GM12878 (cell line): Measurements from ENCODE around the gene PPP1R1B. TPM values are rescaled to one million over a fixed set of nuclear protein-coding genes. Genes with fewer than 3 reads are reported as not detected.
A peak's percentile ranks its signal among the peaks of the same experiment; 100 is the strongest.

Experiments
- ATAC-seq: fragments of 200-7000 bp; cut with Tn5 transposase; 3 replicates; pipeline ENCODE4 v1.9.1; 2020; ENCODE audit warnings: mild to moderate bottlenecking, moderate library complexity
- BruUV-seq: library from RNA; stranded (reverse); fragments of 400-500 nt; replicated peaks from 2 replicates; lab custom pipeline; 2021; lab: Mats Ljungman, UMichigan
- CTCF ChIA-PET: fragments of 300-600 bp; sonication (Branson Sonifier 250); formaldehyde crosslinking; extraction: SDS; loops from one replicate; lab custom pipeline; 2021; ENCODE audit warnings: inconsistent platforms; lab: Yijun Ruan, JAX
- POLR2A ChIA-PET: fragments of 350-600 bp; formaldehyde crosslinking; extraction: SDS; loops from one replicate; lab custom pipeline; 2021; ENCODE audit warnings: inconsistent platforms; lab: Charles Lee
- RAD21 ChIA-PET: fragments of 300-600 bp; sonication (Branson Sonifier 250); formaldehyde crosslinking; loops from one replicate; lab custom pipeline; 2023; ENCODE audit warnings: antibody characterized with exemption; ENCODE audit not compliant: unreplicated experiment; lab: Charles Lee
- SMC1A ChIA-PET: fragments of 300-600 bp; sonication (Branson Sonifier 250); formaldehyde crosslinking; loops from one replicate; lab custom pipeline; 2023; ENCODE audit not compliant: unreplicated experiment, uncharacterized antibody; lab: Charles Lee
- DNase-seq: peaks from one replicate; pipeline ENCODE4 v3.0.0-alpha.2; 2011; ENCODE audit warnings: low read depth, low spot score
- FAIRE-seq: peaks from 3 replicates; lab custom pipeline; 2011; peaks lifted over from hg19 to GRCh38; lab: Jason Lieb, UNC
- H2AFZ ChIP-seq: 2 replicates; pipeline ENCODE4 v1.6.0; 2011; ENCODE audit warnings: low read depth, low read length, control low read depth; ENCODE audit not compliant: control insufficient read depth
- H3K27ac ChIP-seq: 2 replicates; pipeline ENCODE4 v1.5.1; 2011; ENCODE audit warnings: control low read depth; ENCODE audit not compliant: control insufficient read depth, insufficient read depth
- H3K27me3 ChIP-seq, 2 experiments: replicated peaks in 1 of 2; 2 replicates each; pipeline versions ENCODE4 v1.6.0 to v1.6.1; 2011; ENCODE audit warnings: low read length in 1 of 2; ENCODE audit not compliant: control insufficient read depth in 2 of 2, insufficient read depth in 2 of 2
- H3K36me3 ChIP-seq, 2 experiments: 2 replicates each; pipeline ENCODE4 v1.5.1; 2011; ENCODE audit warnings: low read length in 1 of 2; ENCODE audit not compliant: control insufficient read depth in 2 of 2, insufficient read depth in 2 of 2
- H3K4me1 ChIP-seq: 2 replicates; pipeline ENCODE4 v1.6.1; 2011; ENCODE audit warnings: mild to moderate bottlenecking, low read length, moderate library complexity, mixed read lengths; ENCODE audit not compliant: control insufficient read depth, insufficient read depth
- H3K4me2 ChIP-seq: 2 replicates; pipeline ENCODE4 v1.6.0; 2011; ENCODE audit warnings: control low read depth; ENCODE audit not compliant: control insufficient read depth, insufficient read depth
- H3K4me3 ChIP-seq: fragments of 200-600 bp; sonication (generic); 2 replicates; pipeline ENCODE4 v1.5.1; 2016
- H3K79me2 ChIP-seq: 2 replicates; pipeline ENCODE4 v1.6.0; 2011; ENCODE audit warnings: low read length; ENCODE audit not compliant: control insufficient read depth, insufficient read depth
- H3K9ac ChIP-seq: 2 replicates; pipeline ENCODE4 v1.8.0; 2011; ENCODE audit warnings: low read length, control low read depth, mixed read lengths; ENCODE audit not compliant: control insufficient read depth, insufficient read depth
- H3K9me3 ChIP-seq: replicated peaks from 3 replicates; pipeline ENCODE4 v1.5.1; 2011; ENCODE audit warnings: mild to moderate bottlenecking, low read length; ENCODE audit not compliant: control insufficient read depth, insufficient read depth
- H4K20me1 ChIP-seq: 2 replicates; pipeline ENCODE4 v1.6.0; 2011; ENCODE audit not compliant: control insufficient read depth, insufficient read depth
- MYC ChIP-seq: IDR thresholded peaks from 2 replicates; pipeline ENCODE4 v1.6.1; 2011; ENCODE audit warnings: mild to moderate bottlenecking, low read length, moderate library complexity, inconsistent platforms; ENCODE audit not compliant: insufficient read depth, insufficient replicate concordance, insufficient read length, severe bottlenecking
- NFIC ChIP-seq: IDR thresholded peaks from 2 replicates; pipeline ENCODE4 v1.6.1; 2012; ENCODE audit warnings: low read depth, mild to moderate bottlenecking, inconsistent platforms, low read length, moderate library complexity
- POLR2AphosphoS5 ChIP-seq: IDR thresholded peaks from 2 replicates; pipeline ENCODE4 v1.6.1; 2011; ENCODE audit warnings: mild to moderate bottlenecking, low read length, inconsistent platforms
- POU2F2 ChIP-seq: IDR thresholded peaks from 3 replicates; pipeline ENCODE4 v1.6.1; 2011; ENCODE audit warnings: low read depth, mild to moderate bottlenecking, low read length, borderline replicate concordance
- TAF1 ChIP-seq: IDR thresholded peaks from 2 replicates; pipeline ENCODE4 v1.6.1; 2011; ENCODE audit warnings: mild to moderate bottlenecking, low read depth, low read length, borderline replicate concordance
- TBL1XR1 ChIP-seq: IDR thresholded peaks from 2 replicates; pipeline ENCODE4 v1.6.1; 2012; ENCODE audit warnings: low read depth, low read length, improper control_type of control experiment
- YY1 ChIP-seq: IDR thresholded peaks from 2 replicates; pipeline ENCODE4 v1.6.1; 2011; ENCODE audit warnings: low read depth, mild to moderate bottlenecking, low read length
- WGBS: methylation state at CpG from one replicate; pipeline ENCODE4 v1.1.6; 2016; ENCODE audit warnings: low lambda C conversion rate; ENCODE audit not compliant: insufficient replicate concordance, insufficient coverage; ENCODE audit errors: missing lambda C conversion rate; 5-methylcytosine and 5-hydroxymethylcytosine counted together
- in situ Hi-C: fragments of 300-500 bp; cut with MboI; formaldehyde crosslinking; loops from 9 replicates; pipeline ENCODE4 v1.14.3; 2018; ENCODE audit warnings: mixed read lengths
- intact Hi-C: fragments of 100-400 bp; cut with micrococcal nuclease; formaldehyde crosslinking; loops from one replicate; pipeline ENCODE4 v1.14.2; 2022; ENCODE audit not compliant: unreplicated experiment
- polyA plus RNA-seq, 11 experiments: library from polyadenylated mRNA; depleted of rRNA in 4 of 11; unstranded in 6 of 11; stranded (reverse) in 5 of 11; fragments of >200 nt; fragmentation: Nextera tagmentation in 4 of 11; fragmentation: Illumina TruSeq in 1 of 11; extraction: Ambion mirVana in 4 of 11; extraction: Trizol in 1 of 11; gene quantifications; 1 replicate in 1 of 11; 2 replicates in 10 of 11; pipeline versions ENCODE4 v1.2.1 to v1.2.3, GENCODE V29; 2011 to 2016; ENCODE audit warnings: inconsistent platforms in 2 of 11, missing spikeins in 2 of 11, low read depth in 1 of 11
- total RNA-seq, 4 experiments: library from RNA; depleted of rRNA in 3 of 4; stranded (reverse); fragments of >200 nt in 3 of 4; fragmentation: Illumina TruSeq in 1 of 4; extraction: Trizol in 1 of 4; gene quantifications; 2 replicates each; pipeline versions ENCODE4 v1.2.1 to v1.2.3, GENCODE V29; 2013 to 2021
- TF ChIP-seq, protein P1 (sequence below): IDR thresholded peaks from 2 replicates; pipeline ENCODE4 v1.6.1; 2012; ENCODE audit warnings: mild to moderate bottlenecking, low read depth, low read length
- TF ChIP-seq, protein P2 (sequence below): fragments of 450-650 bp; IDR thresholded peaks from 2 replicates; pipeline ENCODE4 v1.6.1; 2016; ENCODE audit warnings: mild to moderate bottlenecking

PPP1R1B gene
- total and polyA plus RNA-seq, 10 of the 15 experiments (the other 5 are each of a cell fraction or from before 2014, with no cell fraction given) = 0.08 TPM; not detected in 9

DNA sequence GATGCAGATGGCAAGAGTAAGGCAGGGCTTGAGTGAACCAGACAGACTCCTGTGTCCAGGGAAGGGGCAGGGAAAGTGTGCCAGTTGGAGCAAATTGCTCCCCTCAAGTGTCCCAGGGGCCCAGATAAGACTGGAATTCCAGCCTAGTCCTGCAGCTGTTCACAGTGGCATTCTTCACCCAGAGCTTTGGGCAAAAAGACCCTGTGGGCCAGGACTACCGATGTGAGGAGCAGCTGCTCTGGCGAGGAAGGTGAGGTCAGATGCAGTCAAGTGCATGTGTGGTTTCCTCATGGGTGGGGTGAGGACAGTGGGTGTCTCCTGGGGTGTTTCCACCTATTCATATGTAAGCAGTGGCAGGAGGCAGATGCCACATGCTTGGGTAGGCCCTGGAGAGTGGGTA lies 33.4 kb upstream of the PPP1R1B start:
- Histone ChIP-seq H3K9me3 (no peaks in the 10 kb centered on the region), H3K79me2 (no peaks in the 10 kb centered on the region), H3K4me2 (no peak overlapping the region), H2AFZ (no peak overlapping the region)
- POLR2A ChIA-PET = no interaction called here
- no peak for DNase-seq
- in situ Hi-C loops = no loop called here
- TF ChIP-seq, protein P1, sequence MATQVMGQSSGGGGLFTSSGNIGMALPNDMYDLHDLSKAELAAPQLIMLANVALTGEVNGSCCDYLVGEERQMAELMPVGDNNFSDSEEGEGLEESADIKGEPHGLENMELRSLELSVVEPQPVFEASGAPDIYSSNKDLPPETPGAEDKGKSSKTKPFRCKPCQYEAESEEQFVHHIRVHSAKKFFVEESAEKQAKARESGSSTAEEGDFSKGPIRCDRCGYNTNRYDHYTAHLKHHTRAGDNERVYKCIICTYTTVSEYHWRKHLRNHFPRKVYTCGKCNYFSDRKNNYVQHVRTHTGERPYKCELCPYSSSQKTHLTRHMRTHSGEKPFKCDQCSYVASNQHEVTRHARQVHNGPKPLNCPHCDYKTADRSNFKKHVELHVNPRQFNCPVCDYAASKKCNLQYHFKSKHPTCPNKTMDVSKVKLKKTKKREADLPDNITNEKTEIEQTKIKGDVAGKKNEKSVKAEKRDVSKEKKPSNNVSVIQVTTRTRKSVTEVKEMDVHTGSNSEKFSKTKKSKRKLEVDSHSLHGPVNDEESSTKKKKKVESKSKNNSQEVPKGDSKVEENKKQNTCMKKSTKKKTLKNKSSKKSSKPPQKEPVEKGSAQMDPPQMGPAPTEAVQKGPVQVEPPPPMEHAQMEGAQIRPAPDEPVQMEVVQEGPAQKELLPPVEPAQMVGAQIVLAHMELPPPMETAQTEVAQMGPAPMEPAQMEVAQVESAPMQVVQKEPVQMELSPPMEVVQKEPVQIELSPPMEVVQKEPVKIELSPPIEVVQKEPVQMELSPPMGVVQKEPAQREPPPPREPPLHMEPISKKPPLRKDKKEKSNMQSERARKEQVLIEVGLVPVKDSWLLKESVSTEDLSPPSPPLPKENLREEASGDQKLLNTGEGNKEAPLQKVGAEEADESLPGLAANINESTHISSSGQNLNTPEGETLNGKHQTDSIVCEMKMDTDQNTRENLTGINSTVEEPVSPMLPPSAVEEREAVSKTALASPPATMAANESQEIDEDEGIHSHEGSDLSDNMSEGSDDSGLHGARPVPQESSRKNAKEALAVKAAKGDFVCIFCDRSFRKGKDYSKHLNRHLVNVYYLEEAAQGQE = peak; percentile 12; the same call in 1 of the 2 replicates
- no peak for TF ChIP-seq POU2F2
- no peak for TF ChIP-seq POLR2AphosphoS5
- TF ChIP-seq, all 136 proteins: peak for 1
- no TSS peak for BruUV-seq
- no peaks in the 10 kb centered on the region for H3K36me3 ChIP-seq
- intact Hi-C loops = no loop called here
- H3K27ac ChIP-seq = no peak overlapping the region
- H3K27me3 ChIP-seq = peaks cover 3 to 10% of the 10 kb centered on the region in 2 experiments
- no peaks in the 10 kb centered on the region for H3K4me1 ChIP-seq
- 3% methylated on average over 2 of the region's 2 CpGs for WGBS
- ATAC-seq = no peak
- SMC1A ChIA-PET = no interaction called here
- CTCF ChIA-PET = no interaction called here
- H3K9ac ChIP-seq = no peak overlapping the region
- H4K20me1 ChIP-seq = no peaks in the 10 kb centered on the region
- H3K4me3 ChIP-seq = no peak overlapping the region
- no peak for FAIRE-seq
- RAD21 ChIA-PET = no interaction called here

DNA sequence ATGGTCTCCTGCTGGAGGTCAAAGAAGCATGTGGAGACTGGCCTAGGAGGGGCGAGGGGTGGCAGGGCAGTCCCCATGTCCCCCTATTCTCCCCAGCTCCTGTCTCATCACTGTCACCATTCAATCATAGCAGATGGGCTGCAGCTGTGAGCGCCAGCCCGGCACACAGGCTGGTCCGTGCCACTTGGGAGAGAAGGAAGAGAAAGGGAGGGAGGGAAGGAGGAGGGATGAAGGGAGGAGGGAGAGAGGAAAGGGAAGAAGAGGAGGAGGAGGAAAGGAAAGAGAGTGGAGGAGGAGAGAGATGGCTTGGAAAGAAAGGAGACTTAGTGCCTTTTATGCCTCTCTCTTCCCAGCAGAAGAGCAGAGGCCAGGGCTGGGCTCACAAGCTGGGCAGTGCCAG lies 31.5 kb upstream of the PPP1R1B start:
- Histone ChIP-seq H3K4me3 (no peak overlapping the region), H4K20me1 (no peaks in the 10 kb centered on the region), H3K4me1 (no peaks in the 10 kb centered on the region), H3K9me3 (no peaks in the 10 kb centered on the region), H3K27ac (no peak overlapping the region), H3K27me3 (peaks cover 20 to 21% of the 10 kb centered on the region in 2 experiments), H3K4me2 (no peak overlapping the region), H2AFZ (no peak overlapping the region), H3K9ac (no peak overlapping the region), H3K36me3 (no peaks in the 10 kb centered on the region), H3K79me2 (no peaks in the 10 kb centered on the region)
- ChIA-PET SMC1A (no interaction called here), POLR2A (no interaction called here), RAD21 (no interaction called here), CTCF (no interaction called here)
- in situ Hi-C loops = no loop called here
- ATAC-seq (no peak), FAIRE-seq (no peak), DNase-seq (no peak)
- intact Hi-C loops = no loop called here
- 5% methylated on average over 4 of the region's 4 CpGs for WGBS
- BruUV-seq = no TSS peak
- TF ChIP-seq NFIC (no peak), YY1 (no peak), MYC (no peak), TBL1XR1 (no peak), TAF1 (no peak)
- TF ChIP-seq, protein P2, sequence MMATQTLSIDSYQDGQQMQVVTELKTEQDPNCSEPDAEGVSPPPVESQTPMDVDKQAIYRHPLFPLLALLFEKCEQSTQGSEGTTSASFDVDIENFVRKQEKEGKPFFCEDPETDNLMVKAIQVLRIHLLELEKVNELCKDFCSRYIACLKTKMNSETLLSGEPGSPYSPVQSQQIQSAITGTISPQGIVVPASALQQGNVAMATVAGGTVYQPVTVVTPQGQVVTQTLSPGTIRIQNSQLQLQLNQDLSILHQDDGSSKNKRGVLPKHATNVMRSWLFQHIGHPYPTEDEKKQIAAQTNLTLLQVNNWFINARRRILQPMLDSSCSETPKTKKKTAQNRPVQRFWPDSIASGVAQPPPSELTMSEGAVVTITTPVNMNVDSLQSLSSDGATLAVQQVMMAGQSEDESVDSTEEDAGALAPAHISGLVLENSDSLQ = no peak
- TF ChIP-seq, protein P1 = no peak
